HEK293 (cell line): ENCODE measurements around the gene HAUS1.
A peak's percentile ranks its signal among the peaks of the same experiment; 100 is the strongest.

ENCODE experiments used
- AEBP2 ChIP-seq: fragments of 450-650 bp; formaldehyde crosslinking; IDR thresholded peaks from 2 replicates; pipeline ENCODE4 v1.5.1; 2016; ENCODE audit warnings: missing biosample characterization, missing genetic modification characterization, borderline replicate concordance
- GLI2 ChIP-seq: fragments of 450-650 bp; formaldehyde crosslinking; IDR thresholded peaks from 2 replicates; pipeline ENCODE4; 2017; ENCODE audit warnings: missing biosample characterization, missing genetic modification characterization, low read depth, borderline replicate concordance
- GLIS1 ChIP-seq: fragments of 450-650 bp; formaldehyde crosslinking; IDR thresholded peaks from 2 replicates; pipeline ENCODE4 v1.5.1; 2016; ENCODE audit warnings: missing biosample characterization, missing genetic modification characterization
- HIC1 ChIP-seq: fragments of 450-650 bp; formaldehyde crosslinking; IDR thresholded peaks from 2 replicates; pipeline ENCODE4 v1.5.1; 2016; ENCODE audit warnings: missing biosample characterization, missing genetic modification characterization
- KLF16 ChIP-seq: fragments of 450-650 bp; formaldehyde crosslinking; IDR thresholded peaks from 2 replicates; pipeline ENCODE4 v1.5.1; 2017; ENCODE audit warnings: missing biosample characterization, missing genetic modification characterization
- MZF1 ChIP-seq: fragments of 450-650 bp; formaldehyde crosslinking; IDR thresholded peaks from 2 replicates; pipeline ENCODE4 v1.5.1; 2017; ENCODE audit warnings: missing biosample characterization, missing genetic modification characterization, borderline replicate concordance
- OSR2 ChIP-seq: fragments of 450-650 bp; formaldehyde crosslinking; IDR thresholded peaks from 2 replicates; pipeline ENCODE4 v1.5.1; 2016; ENCODE audit warnings: missing biosample characterization, missing genetic modification characterization
- RBAK ChIP-seq: fragments of 450-650 bp; formaldehyde crosslinking; IDR thresholded peaks from 2 replicates; pipeline ENCODE4 v1.5.1; 2016; ENCODE audit warnings: missing biosample characterization, missing genetic modification characterization
- REPIN1 ChIP-seq: fragments of 450-650 bp; formaldehyde crosslinking; IDR thresholded peaks from 2 replicates; pipeline ENCODE4 v1.5.1; 2017; ENCODE audit warnings: missing biosample characterization, missing genetic modification characterization, low read depth
- SALL2 ChIP-seq: fragments of 450-650 bp; formaldehyde crosslinking; IDR thresholded peaks from 2 replicates; pipeline ENCODE4 v1.5.0; 2017; ENCODE audit warnings: missing biosample characterization, mild to moderate bottlenecking, missing genetic modification characterization, borderline replicate concordance
- SCRT2 ChIP-seq: fragments of 450-650 bp; formaldehyde crosslinking; IDR thresholded peaks from 2 replicates; pipeline ENCODE4 v1.5.1; 2016; ENCODE audit warnings: missing biosample characterization, missing genetic modification characterization
- SP7 ChIP-seq: fragments of 450-650 bp; formaldehyde crosslinking; IDR thresholded peaks from 2 replicates; pipeline ENCODE4 v1.5.1; 2016; ENCODE audit warnings: missing biosample characterization, missing genetic modification characterization
- TSHZ1 ChIP-seq: fragments of 450-650 bp; formaldehyde crosslinking; IDR thresholded peaks from 2 replicates; pipeline ENCODE4 v1.5.1; 2016; ENCODE audit warnings: missing biosample characterization, missing genetic modification characterization, borderline replicate concordance
- ZBTB21 ChIP-seq: fragments of 450-650 bp; formaldehyde crosslinking; IDR thresholded peaks from 2 replicates; pipeline ENCODE4 v1.5.1; 2017; ENCODE audit warnings: missing biosample characterization, missing genetic modification characterization
- ZBTB48 ChIP-seq: fragments of 450-650 bp; formaldehyde crosslinking; IDR thresholded peaks from 2 replicates; pipeline ENCODE4 v1.5.1; 2016; ENCODE audit warnings: missing biosample characterization, missing genetic modification characterization
- ZIC2 ChIP-seq: fragments of 450-650 bp; formaldehyde crosslinking; IDR thresholded peaks from 2 replicates; pipeline ENCODE4 v1.5.1; 2016; ENCODE audit warnings: missing biosample characterization, missing genetic modification characterization
- ZNF138 ChIP-seq: fragments of 450-650 bp; formaldehyde crosslinking; IDR thresholded peaks from 2 replicates; pipeline ENCODE4 v1.5.1; 2016; ENCODE audit warnings: missing biosample characterization, missing genetic modification characterization, borderline replicate concordance
- ZNF155 ChIP-seq: fragments of 450-650 bp; formaldehyde crosslinking; IDR thresholded peaks from 2 replicates; pipeline ENCODE4 v1.5.1; 2016; ENCODE audit warnings: missing biosample characterization, missing genetic modification characterization
- ZNF24 ChIP-seq: fragments of 450-650 bp; formaldehyde crosslinking; IDR thresholded peaks from 2 replicates; pipeline ENCODE4 v1.5.1; 2016; ENCODE audit warnings: missing biosample characterization, missing genetic modification characterization
- ZNF266 ChIP-seq: fragments of 450-650 bp; formaldehyde crosslinking; IDR thresholded peaks from 2 replicates; pipeline ENCODE4 v1.5.1; 2016; ENCODE audit warnings: missing biosample characterization, missing genetic modification characterization, low read depth
- ZNF558 ChIP-seq: fragments of 450-650 bp; formaldehyde crosslinking; IDR thresholded peaks from 2 replicates; pipeline ENCODE4 v1.5.1; 2016; ENCODE audit warnings: missing biosample characterization, missing genetic modification characterization
- ZNF596 ChIP-seq: fragments of 450-650 bp; IDR thresholded peaks from 2 replicates; pipeline ENCODE4 v1.5.0; 2018; ENCODE audit warnings: missing biosample characterization, mild to moderate bottlenecking, missing genetic modification characterization, moderate library complexity
- ZNF623 ChIP-seq: fragments of 450-650 bp; formaldehyde crosslinking; IDR thresholded peaks from 2 replicates; pipeline ENCODE4 v1.5.1; 2016; ENCODE audit warnings: missing biosample characterization, missing genetic modification characterization
- ZNF626 ChIP-seq: fragments of 450-650 bp; sonication (Bioruptor Pico); formaldehyde crosslinking; IDR thresholded peaks from 2 replicates; pipeline ENCODE4 v1.5.1; 2018; ENCODE audit warnings: missing biosample characterization, missing genetic modification characterization, inconsistent platforms
- ZNF629 ChIP-seq: fragments of 450-650 bp; formaldehyde crosslinking; IDR thresholded peaks from 2 replicates; pipeline ENCODE4 v1.5.1; 2017; ENCODE audit warnings: missing biosample characterization, missing genetic modification characterization
- ZNF707 ChIP-seq: fragments of 450-650 bp; formaldehyde crosslinking; IDR thresholded peaks from 2 replicates; pipeline ENCODE4 v1.5.1; 2016; ENCODE audit warnings: missing biosample characterization, missing genetic modification characterization
- ZSCAN16 ChIP-seq: fragments of 450-650 bp; formaldehyde crosslinking; IDR thresholded peaks from 2 replicates; pipeline ENCODE4 v1.5.1; 2016; ENCODE audit warnings: missing biosample characterization, missing genetic modification characterization
- ZXDB ChIP-seq: fragments of 450-650 bp; formaldehyde crosslinking; IDR thresholded peaks from 2 replicates; pipeline ENCODE4 v1.5.1; 2016; ENCODE audit warnings: missing biosample characterization, missing genetic modification characterization
- TF ChIP-seq, protein P1 (sequence below): sonication (generic); formaldehyde crosslinking; IDR thresholded peaks from 2 replicates; pipeline ENCODE4 v1.8.1; 2022; ENCODE audit warnings: mild to moderate bottlenecking, moderate library complexity, missing genetic modification reagents
- TF ChIP-seq, protein P2 (sequence below): fragments of 450-650 bp; formaldehyde crosslinking; IDR thresholded peaks from 2 replicates; pipeline ENCODE4 v1.5.1; 2016; ENCODE audit warnings: missing biosample characterization, missing genetic modification characterization

HAUS1 gene

GRCh38 chr18:46152808-46153617 is 48.8 kb downstream of the HAUS1 start (continued):
- no peak for TF ChIP-seq ZNF629
- no peak for TF ChIP-seq ZNF24 (tag by site-specific recombination)
- TF ChIP-seq SP7: peak; percentile 46; the same call in 1 of the 2 replicates
- no peak for TF ChIP-seq ZSCAN16 (tag by site-specific recombination)
- TF ChIP-seq ZNF558 (tag by site-specific recombination): no peak
- 0 out of 2 replicates have a peak, but pooled peaks have one; percentile 28 for TF ChIP-seq GLIS1 (tag by site-specific recombination)
- TF ChIP-seq RBAK (tag by site-specific recombination): no peak
- peak; percentile 14; the same call in 1 of the 2 replicates for TF ChIP-seq HIC1
- no peak for TF ChIP-seq GLI2
- TF ChIP-seq ZXDB (tag by site-specific recombination): 0 out of 2 replicates have a peak, but pooled peaks have one; percentile 38
- TF ChIP-seq, protein P1, sequence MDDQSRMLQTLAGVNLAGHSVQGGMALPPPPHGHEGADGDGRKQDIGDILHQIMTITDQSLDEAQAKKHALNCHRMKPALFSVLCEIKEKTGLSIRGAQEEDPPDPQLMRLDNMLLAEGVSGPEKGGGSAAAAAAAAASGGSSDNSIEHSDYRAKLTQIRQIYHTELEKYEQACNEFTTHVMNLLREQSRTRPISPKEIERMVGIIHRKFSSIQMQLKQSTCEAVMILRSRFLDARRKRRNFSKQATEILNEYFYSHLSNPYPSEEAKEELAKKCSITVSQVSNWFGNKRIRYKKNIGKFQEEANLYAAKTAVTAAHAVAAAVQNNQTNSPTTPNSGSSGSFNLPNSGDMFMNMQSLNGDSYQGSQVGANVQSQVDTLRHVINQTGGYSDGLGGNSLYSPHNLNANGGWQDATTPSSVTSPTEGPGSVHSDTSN (CRISPR knock-in tag): no peak
- TF ChIP-seq, protein P2, sequence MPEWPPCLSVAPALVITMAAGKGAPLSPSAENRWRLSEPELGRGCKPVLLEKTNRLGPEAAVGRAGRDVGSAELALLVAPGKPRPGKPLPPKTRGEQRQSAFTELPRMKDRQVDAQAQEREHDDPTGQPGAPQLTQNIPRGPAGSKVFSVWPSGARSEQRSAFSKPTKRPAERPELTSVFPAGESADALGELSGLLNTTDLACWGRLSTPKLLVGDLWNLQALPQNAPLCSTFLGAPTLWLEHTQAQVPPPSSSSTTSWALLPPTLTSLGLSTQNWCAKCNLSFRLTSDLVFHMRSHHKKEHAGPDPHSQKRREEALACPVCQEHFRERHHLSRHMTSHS (tag by site-specific recombination): no peak
- TF ChIP-seq ZBTB21 (tag by site-specific recombination): no peak
- no peak for TF ChIP-seq ZNF155 (tag by site-specific recombination)
- no peak for TF ChIP-seq REPIN1 (tag by site-specific recombination)
- TF ChIP-seq ZNF266: no peak
- TF ChIP-seq ZNF596 (tag by site-specific recombination): no peak
- no peak for TF ChIP-seq SCRT2 (tag by site-specific recombination)
- TF ChIP-seq ZBTB48: peak; percentile 62; the same call in 1 of the 2 replicates
- TF ChIP-seq OSR2 (tag by site-specific recombination): peak; percentile 33; the same call in 1 of the 2 replicates
- no peak for TF ChIP-seq ZNF623
- no peak for TF ChIP-seq ZNF138 (tag by site-specific recombination)
- TF ChIP-seq MZF1: no peak
- TF ChIP-seq TSHZ1 (tag by site-specific recombination): peak; percentile 35; the same call in 1 of the 2 replicates
- TF ChIP-seq ZNF626 (tag by site-specific recombination): no peak
- no peak for TF ChIP-seq ZNF707
- no peak for TF ChIP-seq KLF16
- no peak for TF ChIP-seq SALL2 (tag by site-specific recombination)
- TF ChIP-seq ZIC2: peak; percentile 36
- no peak for TF ChIP-seq AEBP2 (tag by site-specific recombination)
